Ureter (tissue), 1 donor: ENCODE data around the gene RAB23. TPM values are rescaled to one million over a fixed set of nuclear protein-coding genes. Genes with fewer than 3 reads are reported as not detected.

Experiments
- total RNA-seq: library from RNA; stranded (reverse); gene quantifications from one replicate; pipeline ENCODE4 v1.2.4, GENCODE V29; 2023
- donor health status: DM: yes; HTN: yes; CAD: no.

The RAB23 gene
- total RNA-seq, 1 donor from 2014 or later, result 33.5 TPM

Other genes with a start within 250 kb of the RAB23 start
- gene KIAA1586, start 175.6 kb downstream of the RAB23 start, total RNA-seq, result 19.8 TPM
- 91.3 TPM for gene ZNF451, start 132.1 kb downstream of the RAB23 start, total RNA-seq
- 17.0 TPM for gene BAG2, start 50.0 kb downstream of the RAB23 start, total RNA-seq
- gene PRIM2, start 95.3 kb upstream of the RAB23 start, total RNA-seq, result 17.4 TPM